Fibroblast of pulmonary artery (primary cell): Measurements from ENCODE around the gene SEC22C.

Experiments used
- DNase-seq: peaks from one replicate; pipeline ENCODE4 v3.0.0-alpha.2; 2010; ENCODE audit warnings: low read depth
- H3K4me3 ChIP-seq: replicated peaks from 2 replicates; pipeline ENCODE4 v1.5.1; 2011; ENCODE audit warnings: low read depth, mild to moderate bottlenecking, control low read depth, low read length, moderate library complexity
- TF ChIP-seq, protein P1 (sequence below): IDR thresholded peaks from 2 replicates; pipeline ENCODE4 v1.5.1; 2011; ENCODE audit warnings: mild to moderate bottlenecking, control low read depth, low read length, inconsistent platforms; ENCODE audit errors: missing control alignments

SEC22C gene

DNA sequence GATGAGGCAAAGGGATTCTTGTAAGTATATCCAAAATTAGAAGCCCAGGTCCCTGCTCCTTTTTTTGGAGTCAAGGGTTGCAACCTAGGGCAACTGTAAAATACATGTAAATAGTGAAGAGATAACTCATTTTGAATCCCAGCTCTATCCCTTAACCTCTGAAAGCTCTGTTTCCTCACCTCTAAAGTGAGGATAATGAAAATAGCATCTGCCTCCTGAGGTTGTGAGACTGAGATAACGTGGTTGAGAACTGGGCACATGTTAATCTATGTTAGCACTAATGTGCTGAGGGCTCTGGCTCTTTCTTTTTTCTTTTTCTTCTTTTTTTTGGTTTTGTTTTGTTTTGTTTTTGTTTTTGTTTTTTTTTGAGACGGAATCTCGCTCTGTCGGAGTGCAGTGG, 13.9 kb upstream of the SEC22C start:
- TF ChIP-seq, protein P1, sequence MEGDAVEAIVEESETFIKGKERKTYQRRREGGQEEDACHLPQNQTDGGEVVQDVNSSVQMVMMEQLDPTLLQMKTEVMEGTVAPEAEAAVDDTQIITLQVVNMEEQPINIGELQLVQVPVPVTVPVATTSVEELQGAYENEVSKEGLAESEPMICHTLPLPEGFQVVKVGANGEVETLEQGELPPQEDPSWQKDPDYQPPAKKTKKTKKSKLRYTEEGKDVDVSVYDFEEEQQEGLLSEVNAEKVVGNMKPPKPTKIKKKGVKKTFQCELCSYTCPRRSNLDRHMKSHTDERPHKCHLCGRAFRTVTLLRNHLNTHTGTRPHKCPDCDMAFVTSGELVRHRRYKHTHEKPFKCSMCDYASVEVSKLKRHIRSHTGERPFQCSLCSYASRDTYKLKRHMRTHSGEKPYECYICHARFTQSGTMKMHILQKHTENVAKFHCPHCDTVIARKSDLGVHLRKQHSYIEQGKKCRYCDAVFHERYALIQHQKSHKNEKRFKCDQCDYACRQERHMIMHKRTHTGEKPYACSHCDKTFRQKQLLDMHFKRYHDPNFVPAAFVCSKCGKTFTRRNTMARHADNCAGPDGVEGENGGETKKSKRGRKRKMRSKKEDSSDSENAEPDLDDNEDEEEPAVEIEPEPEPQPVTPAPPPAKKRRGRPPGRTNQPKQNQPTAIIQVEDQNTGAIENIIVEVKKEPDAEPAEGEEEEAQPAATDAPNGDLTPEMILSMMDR: no peak
- no peak for DNase-seq

DNA sequence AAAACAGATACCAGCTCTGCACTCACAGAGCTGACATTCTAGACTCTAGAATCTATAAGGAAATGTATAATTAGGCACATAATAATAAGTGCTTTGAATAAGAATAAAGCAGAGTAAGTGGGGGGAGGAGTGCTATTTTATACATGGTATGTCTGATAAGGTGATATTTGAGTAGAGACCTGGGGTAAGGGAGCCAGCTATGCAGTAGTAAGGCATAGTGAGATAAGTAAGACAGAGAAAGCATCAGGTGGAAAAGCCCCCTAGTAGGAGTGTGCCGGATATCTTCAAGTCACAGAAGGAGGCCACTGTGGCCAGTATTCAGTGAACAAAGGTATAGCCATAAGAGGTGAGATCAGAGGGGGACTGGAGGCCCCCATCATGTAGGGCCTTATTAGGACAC, 11.9 kb upstream of the SEC22C start:
- TF ChIP-seq, protein P1: no peak
- no peak for DNase-seq
- H3K4me3 ChIP-seq: no peak overlapping the region

More for the DNA sequence above, 13.9 kb upstream of the SEC22C start:
- no peak overlapping the region for H3K4me3 ChIP-seq

DNA sequence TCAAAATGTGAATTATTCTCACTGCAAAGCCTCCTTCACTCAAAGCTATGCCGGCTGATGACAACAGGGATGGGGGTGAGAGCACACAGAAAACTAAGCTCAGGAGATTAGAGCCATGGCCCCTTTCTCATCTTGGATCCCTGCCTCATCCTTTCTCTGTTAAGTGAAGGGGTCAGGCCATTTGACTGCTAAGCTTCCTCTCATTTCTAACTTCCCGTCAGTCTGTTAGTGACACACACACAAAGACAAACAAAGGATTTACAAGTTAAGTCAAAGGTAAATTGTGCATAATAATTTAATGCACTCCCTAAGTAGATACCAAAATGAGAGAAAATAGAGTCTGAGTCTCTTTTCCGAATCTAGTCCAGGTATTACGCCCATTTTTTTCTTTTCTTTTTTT, 10.0 kb upstream of the SEC22C start:
- peak overlapping the region; percentile 76 for H3K4me3 ChIP-seq
- TF ChIP-seq, protein P1: no peak
- DNase-seq: no peak

DNA sequence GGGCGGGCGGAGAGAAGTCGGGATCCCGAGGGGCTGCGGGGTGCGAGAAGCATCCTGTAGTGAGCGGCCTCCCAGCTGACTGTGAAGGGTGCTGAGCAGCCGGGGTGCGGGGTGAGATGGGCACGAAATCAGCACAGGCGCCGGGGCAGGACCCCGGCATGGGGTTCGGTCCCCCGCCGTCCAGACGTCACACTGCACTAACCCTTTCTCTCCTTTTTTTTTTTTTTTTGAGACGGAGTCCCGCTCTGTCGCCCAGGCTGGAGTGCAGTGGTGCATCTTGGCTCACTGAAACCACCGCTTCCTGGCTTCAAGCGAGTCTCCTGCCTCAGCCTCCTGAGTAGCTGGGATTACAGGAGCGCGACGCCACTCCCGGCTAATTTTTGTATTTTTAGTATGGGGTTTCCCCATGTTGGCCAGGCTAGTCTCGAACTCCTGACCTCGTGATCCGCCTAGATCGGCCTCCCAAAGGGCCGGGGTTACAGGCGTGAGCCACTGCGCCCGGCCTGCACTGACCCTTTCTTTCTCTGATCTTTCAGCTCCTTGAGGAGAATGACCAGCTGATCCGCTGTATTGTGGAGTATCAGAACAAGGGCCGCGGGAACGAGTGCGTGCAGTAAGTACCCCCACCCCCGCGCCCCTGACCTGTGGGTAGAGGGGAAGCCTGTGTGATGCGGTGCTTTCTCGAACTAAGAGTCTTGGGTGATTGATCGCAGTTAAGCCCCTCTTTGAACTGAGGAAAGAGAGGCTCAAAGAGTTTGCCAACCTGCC, 9.4 kb upstream of the SEC22C start:
- TF ChIP-seq, protein P1: no peak
- H3K4me3 ChIP-seq: peak overlapping the region; percentile 76
- DNase-seq: peak; percentile 25

DNA sequence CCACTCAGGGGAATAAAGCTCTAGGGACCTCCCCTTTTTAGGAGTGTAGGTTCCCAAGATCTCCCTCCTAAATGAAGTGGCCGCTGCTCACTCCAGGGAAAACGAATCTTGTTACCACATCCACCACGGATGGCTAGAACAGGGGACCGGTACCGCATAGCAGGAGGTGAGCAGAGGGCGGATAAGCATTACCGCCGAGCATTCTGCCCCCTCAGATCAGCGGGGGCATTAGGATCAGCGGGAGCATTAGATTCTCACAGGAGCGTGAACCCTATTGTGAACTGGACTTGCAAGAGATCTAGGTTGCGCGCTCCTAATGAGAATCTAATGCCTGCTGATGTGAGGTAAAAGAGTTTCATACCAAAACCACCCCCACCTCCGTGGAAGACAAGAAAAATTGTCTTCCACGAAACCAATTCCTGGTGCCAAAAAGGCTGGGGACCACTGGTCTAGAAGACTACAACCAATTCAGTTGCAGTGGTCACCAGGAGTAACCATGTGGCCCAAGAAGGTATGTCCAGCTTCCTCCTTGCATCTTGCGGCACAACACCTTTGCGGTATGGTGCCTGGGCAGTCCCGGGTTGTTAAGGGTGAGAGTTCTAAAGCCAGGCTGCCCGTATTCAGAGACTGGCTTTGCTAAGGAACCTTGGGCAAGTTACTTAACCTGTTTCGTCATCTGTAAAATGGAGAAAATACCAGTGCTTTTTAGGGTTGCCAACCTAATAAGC, 7.8 kb upstream of the SEC22C start:
- H3K4me3 ChIP-seq: no peak overlapping the region
- TF ChIP-seq, protein P1: no peak
- no peak for DNase-seq

DNA sequence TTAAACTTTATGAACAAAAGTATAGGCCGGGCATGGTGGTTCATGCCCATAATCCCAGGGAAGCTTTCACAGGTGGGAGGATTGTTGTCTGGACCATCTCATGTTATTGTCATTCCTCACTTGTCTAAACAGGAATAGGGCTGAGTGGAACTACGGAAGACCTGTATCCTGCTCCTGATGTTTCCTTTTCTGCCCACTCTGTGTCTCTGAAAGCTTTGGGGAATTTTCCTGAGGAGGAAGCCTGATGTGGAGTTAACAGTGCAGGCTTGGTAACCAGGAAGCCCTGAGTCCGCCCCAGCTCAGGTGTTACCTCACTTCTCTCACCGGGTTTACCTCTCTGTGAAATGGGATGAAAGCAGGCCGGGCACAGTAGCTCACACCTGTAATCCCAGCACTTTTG, 6.9 kb upstream of the SEC22C start:
- TF ChIP-seq, protein P1: no peak
- H3K4me3 ChIP-seq: no peak overlapping the region
- no peak for DNase-seq
